ENCODE results near the gene SAA2.
"Not testable (repeated sequence)": the region's sequence is repeated elsewhere in the genome, so short reads cannot be mapped to it uniquely, and the experiment has no call there.

SAA2 gene

GRCh38 chr11:18248561-18248960, at the start of gene SAA2:
TSS of gene SAA2 (minus strand) at chr11:18248668. CDS start at chr11:18248011, 657 bp downstream.
- no peak for TF ChIP-seq GATA1 (IDR thresholded peaks at IDR 0.05; ENCODE audit: low read depth, low read length)
- TF ChIP-seq POLR2A (IDR thresholded peaks at IDR 0.05; ENCODE audit: low read length), result no peak
- DNase-seq, result no peak

GRCh38 chr11:18295316-18295715, 46.8 kb upstream of the SAA2 start:
- no peak for TF ChIP-seq GATA1 (IDR thresholded peaks at IDR 0.05; ENCODE audit: low read depth, low read length)
- no peak for TF ChIP-seq POLR2A (IDR thresholded peaks at IDR 0.05; ENCODE audit: low read length)
- DNase-seq, result no peak

- no peak for DNase-seq
- no peak for TF ChIP-seq GATA1 (IDR thresholded peaks at IDR 0.05; ENCODE audit: low read depth, low read length)
- TF ChIP-seq POLR2A (IDR thresholded peaks at IDR 0.05; ENCODE audit: low read length), result no peak
Measured at GRCh38 chr11:18294862-18295261, 46.4 kb upstream of the SAA2 start.

GRCh38 chr11:18288911-18289310, 40.4 kb upstream of the SAA2 start:
- no peak for TF ChIP-seq POLR2A (IDR thresholded peaks at IDR 0.05; ENCODE audit: low read length)
- DNase-seq, result no peak

GRCh38 chr11:18285841-18286240, 37.4 kb upstream of the SAA2 start:
- TF ChIP-seq POLR2A (IDR thresholded peaks at IDR 0.05; ENCODE audit: low read length) (no peak), GATA1 (IDR thresholded peaks at IDR 0.05; ENCODE audit: low read depth, low read length) (no peak)
- no peak for DNase-seq

GRCh38 chr11:18282626-18283025, 34.2 kb upstream of the SAA2 start:
- TF ChIP-seq GATA1 (IDR thresholded peaks at IDR 0.05; ENCODE audit: low read depth, low read length) (no peak), POLR2A (IDR thresholded peaks at IDR 0.05; ENCODE audit: low read length) (no peak)
- no peak for DNase-seq

GRCh38 chr11:18280438-18281045, 32.1 kb upstream of the SAA2 start:
- DNase-seq, result no peak
- TF ChIP-seq GATA1 (IDR thresholded peaks at IDR 0.05; ENCODE audit: low read depth, low read length) (no peak), POLR2A (IDR thresholded peaks at IDR 0.05; ENCODE audit: low read length) (no peak)

- peak; percentile 21 to 23 for DNase-seq
- no peak for TF ChIP-seq GATA1 (IDR thresholded peaks at IDR 0.05; ENCODE audit: low read depth, low read length)
- TF ChIP-seq POLR2A (IDR thresholded peaks at IDR 0.05; ENCODE audit: low read length), result no peak
Measured at GRCh38 chr11:18277565-18278271, 29.2 kb upstream of the SAA2 start.

- no peak for DNase-seq
- TF ChIP-seq POLR2A (IDR thresholded peaks at IDR 0.05; ENCODE audit: low read length) (no peak), GATA1 (IDR thresholded peaks at IDR 0.05; ENCODE audit: low read depth, low read length) (no peak)
Measured at GRCh38 chr11:18271206-18271605, 22.7 kb upstream of the SAA2 start.

GRCh38 chr11:18270102-18270501, 21.6 kb upstream of the SAA2 start:
- TF ChIP-seq POLR2A (IDR thresholded peaks at IDR 0.05; ENCODE audit: low read length) (no peak), GATA1 (IDR thresholded peaks at IDR 0.05; ENCODE audit: low read depth, low read length) (no peak)
- no peak for DNase-seq

GRCh38 chr11:18269252-18269651, 20.8 kb upstream of the SAA2 start:
- not testable (repeated sequence) for DNase-seq

GRCh38 chr11:18267335-18268133, 19.1 kb upstream of the SAA2 start:
- not testable (repeated sequence) for DNase-seq

GRCh38 chr11:18265949-18266348, 17.5 kb upstream of the SAA2 start, which contains the start of gene SAA1:
TSS of gene SAA1 (plus strand) at chr11:18266264. CDS start at chr11:18266888, 624 bp downstream.
- no peak for DNase-seq
- TF ChIP-seq GATA1 (IDR thresholded peaks at IDR 0.05; ENCODE audit: low read depth, low read length), result no peak
- no peak for TF ChIP-seq POLR2A (IDR thresholded peaks at IDR 0.05; ENCODE audit: low read length)

- DNase-seq, result no peak
Measured at GRCh38 chr11:18264677-18265555, 16.4 kb upstream of the SAA2 start.

More at GRCh38 chr11:18264677-18265555, 16.4 kb upstream of the SAA2 start:
- TF ChIP-seq GATA1 (IDR thresholded peaks at IDR 0.05; ENCODE audit: low read depth, low read length) (no peak), POLR2A (IDR thresholded peaks at IDR 0.05; ENCODE audit: low read length) (no peak)

Data from erythroblast (primary cell).